ENCODE data around the gene LRP1B. TPM values are rescaled to one million over a fixed set of nuclear protein-coding genes. Genes with fewer than 3 reads are reported as not detected.
"Not testable (repeated sequence)": the region's sequence is repeated elsewhere in the genome, so short reads cannot be mapped to it uniquely, and the experiment has no call there.

Gene LRP1B
- total RNA-seq, 1 donor from 2014 or later = not detected

DNA sequence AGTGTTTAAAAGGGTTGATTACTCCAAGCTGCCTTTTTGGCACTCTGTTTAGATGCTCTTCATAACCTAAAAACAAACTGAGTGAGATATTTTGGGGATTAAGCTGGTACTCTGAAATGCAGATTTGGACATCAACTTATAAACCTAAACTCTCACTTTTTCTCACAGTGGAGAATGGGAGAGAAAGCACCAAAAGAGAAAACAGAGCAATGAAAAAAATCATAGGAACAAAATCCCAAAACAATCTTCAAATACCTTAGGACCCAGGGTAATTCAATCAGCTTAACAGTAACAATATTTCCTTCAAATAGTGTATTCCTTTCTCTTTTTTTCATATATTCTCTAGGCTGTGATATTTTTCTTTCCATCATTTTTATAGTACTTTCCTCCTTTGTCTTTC is 11.5 kb downstream of the LRP1B start:
- no peak for ATAC-seq
- intact Hi-C loops (cut with DNase I) = no loop called here

DNA sequence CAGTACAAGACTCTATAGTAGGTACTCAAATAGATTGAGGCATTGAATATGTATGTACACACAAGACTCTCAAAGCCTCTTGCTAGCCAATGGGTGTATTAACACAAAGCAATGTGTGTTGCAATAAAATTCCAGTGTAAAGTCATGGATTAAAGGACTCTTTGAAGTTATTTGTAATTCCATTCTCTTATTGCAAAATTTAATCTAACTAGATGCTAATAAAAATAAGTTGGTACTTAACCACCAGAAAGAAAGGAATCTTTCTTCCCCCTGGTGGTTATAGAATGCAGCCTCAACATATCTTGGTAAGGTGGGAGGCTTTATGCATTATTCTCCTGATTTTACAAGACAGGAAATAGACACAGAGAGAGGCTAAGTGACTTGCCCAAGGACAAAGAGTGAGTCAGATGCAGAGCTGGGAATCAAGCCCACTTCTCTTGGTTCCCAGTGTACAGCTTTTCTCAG is 18.0 kb downstream of the LRP1B start:
- intact Hi-C loops (cut with DNase I) = no loop called here
- no peak for ATAC-seq
- DNase-seq (ENCODE audit: missing footprints) = no peak

More for the DNA sequence above, 11.5 kb downstream of the LRP1B start:
- no peak for DNase-seq (ENCODE audit: missing footprints)

DNA sequence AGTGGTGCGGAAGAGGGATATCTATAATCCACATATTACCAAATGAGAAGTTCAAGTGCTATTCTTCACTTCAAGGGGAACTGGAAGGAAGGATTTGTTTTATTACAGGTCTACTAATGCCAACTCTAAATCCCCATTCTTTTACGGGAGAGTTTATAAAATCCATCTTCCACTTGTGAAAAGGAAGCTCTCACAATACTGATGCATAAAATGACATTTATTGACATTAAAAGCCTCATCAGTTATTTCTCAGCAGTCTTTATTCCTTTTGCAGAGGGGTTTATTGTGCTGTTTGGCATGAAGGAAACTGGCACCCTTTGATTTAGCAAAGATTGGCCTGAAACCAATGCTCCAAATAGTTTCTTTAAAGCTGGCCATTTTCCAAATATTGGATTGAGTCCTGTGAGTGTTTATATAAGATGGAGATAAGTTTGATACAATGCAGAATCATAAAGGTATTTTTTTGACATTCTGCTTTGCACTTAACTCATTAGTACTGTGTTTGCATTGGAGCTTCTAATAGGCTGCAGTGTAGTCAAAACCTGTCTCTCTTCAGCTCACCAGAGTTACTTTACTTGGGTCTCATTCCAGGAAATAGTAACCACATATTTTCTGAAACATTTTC is 26.6 kb downstream of the LRP1B start:
- DNase-seq (ENCODE audit: missing footprints) (no peak), ATAC-seq (no peak)
- intact Hi-C loops (cut with DNase I) = no loop called here

DNA sequence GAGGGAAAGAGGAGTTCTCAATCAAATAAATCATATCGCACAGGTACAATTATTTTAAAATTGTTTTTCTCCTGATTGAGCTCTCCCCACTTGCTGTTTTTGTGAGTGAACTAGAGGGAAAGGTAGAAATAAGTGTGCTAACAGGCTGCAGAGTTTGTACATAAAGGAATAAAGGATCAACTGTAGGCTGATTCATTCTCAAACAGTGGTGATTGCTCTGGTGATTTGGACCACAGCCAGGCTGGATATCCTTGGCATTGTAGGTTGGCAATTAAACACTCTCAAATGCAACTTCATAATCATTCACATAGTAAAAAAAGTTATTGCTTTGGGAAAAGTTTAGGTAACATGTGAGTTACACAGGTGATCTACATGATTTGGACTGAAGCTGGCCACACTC is 29.8 kb downstream of the LRP1B start:
- intact Hi-C loops (cut with DNase I) = no loop called here
- DNase-seq (ENCODE audit: missing footprints) = no peak

DNA sequence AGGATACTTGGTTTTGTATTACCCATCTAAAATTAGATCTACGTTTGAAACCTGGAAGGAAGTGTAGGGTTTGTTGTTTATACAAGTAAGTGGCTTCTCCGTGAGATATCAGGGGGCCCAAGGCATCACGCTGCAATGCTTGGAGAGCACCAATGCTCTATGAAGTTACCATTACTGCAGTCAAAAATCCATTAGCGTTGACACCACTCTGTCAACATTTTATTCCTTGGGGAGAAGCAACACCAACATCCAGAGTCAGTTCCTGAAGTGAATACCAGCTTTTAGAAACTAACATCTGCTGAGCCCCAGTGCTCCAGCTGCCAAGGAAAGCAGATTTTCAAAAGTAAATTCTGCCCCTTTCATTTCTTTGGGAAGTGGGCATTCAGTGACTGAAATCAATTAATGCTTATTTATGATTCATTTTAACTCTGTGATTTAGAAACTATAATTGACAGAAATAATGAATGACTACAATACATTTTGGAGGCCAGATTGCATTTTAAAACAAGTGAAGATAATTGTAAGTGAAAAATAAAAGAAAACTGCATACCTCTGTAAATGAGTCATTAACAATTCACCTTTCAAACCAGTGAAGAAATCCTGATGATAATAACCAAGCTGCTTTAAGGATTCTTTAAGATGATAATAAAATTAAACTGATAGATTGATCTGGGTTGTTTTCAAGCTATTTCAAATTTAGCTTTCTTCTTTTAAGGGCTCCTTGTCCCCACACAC is 30.5 kb downstream of the LRP1B start:
- no peak for DNase-seq (ENCODE audit: missing footprints)
- intact Hi-C loops (cut with DNase I) = no loop called here
- no peak for ATAC-seq

More for the DNA sequence above, 29.8 kb downstream of the LRP1B start:
- ATAC-seq = no peak

DNA sequence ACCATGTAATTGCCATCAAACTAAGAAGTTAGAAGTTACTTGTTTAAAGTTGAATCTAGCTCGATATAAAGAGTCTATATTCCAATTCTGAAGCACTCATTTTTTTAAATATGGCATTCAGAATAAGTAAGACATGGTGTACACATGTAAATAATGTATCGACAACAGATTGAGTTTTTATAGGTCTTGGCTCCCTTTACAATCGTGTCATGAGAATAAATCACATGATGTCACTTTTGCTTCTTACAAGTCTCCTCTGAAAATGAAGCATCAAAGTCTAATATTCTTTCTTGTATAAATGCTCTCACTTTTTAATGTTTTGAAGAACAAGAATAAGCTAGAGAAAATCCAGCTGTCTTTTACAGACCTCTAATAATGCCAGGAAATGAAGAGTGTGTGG is 33.1 kb downstream of the LRP1B start:
- no peak for ATAC-seq
- intact Hi-C loops (cut with DNase I) = no loop called here
- DNase-seq (ENCODE audit: missing footprints) = no peak

DNA sequence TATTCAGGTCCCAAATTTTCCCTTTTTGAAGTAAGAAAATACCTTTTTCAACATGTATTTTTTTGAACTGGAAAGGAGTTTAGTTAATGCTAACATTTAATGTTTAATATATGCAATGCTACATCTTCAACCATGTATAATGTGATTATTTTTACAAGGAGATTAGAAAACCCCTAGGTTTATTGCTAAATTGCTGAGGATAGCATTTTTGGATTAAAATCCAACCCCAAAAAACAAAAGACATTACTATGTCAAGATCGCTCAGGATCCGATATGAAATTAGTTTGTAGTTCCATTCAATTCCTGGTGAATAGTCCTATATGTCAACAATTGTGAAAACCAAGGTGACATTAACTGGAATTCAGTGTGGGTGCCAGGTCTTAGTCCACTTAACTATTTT is 35.2 kb downstream of the LRP1B start:
- ATAC-seq (no peak), DNase-seq (ENCODE audit: missing footprints) (no peak)

DNA sequence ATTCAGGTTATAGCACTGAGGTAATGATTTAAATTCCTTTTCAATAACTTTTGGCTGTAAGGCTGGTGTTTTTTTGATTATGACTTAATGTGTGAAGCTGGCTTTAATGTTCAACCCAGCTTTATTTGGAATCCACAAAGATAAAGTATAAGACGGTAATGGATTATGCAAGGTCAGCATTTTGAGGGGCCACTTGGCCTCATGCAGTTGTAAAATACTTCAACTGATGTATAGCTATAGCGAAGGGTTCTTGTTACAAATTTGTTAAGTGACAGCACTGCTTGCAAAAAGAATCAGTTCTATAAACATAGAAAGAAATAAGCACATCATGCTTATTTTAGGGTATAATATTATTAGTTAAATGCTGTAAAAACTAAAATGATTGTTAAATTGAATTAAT is 36.6 kb downstream of the LRP1B start:
- no peak for DNase-seq (ENCODE audit: missing footprints)

More for the DNA sequence above, 35.2 kb downstream of the LRP1B start:
- intact Hi-C loops (cut with DNase I) = no loop called here

DNA sequence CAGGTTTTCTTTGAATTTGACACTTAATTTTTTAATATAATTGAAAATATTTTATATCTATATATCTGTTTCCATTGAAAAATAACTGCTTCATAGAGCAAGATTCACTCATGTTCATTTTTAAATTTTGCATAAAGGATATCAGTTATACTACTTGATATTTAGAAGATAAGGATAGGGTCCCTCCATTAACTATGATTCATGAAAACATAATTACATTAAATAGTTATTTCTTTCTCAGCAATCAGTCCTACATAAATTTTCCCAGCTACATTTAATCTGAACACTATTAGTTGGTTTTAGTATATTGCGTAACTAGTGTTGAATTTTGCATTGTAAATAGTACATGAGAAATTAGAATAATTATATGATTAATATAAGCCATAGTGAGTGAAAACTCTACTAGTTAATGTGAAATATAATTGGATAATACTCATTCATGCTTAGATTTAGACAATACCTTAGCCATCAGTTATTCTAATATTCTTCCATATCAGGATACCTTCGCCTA is 42.7 kb downstream of the LRP1B start:
- no peak for DNase-seq (ENCODE audit: missing footprints)
- no peak for ATAC-seq
- intact Hi-C loops (cut with DNase I) = no loop called here

More for the DNA sequence above, 36.6 kb downstream of the LRP1B start:
- no peak for ATAC-seq
- intact Hi-C loops (cut with DNase I) = no loop called here

DNA sequence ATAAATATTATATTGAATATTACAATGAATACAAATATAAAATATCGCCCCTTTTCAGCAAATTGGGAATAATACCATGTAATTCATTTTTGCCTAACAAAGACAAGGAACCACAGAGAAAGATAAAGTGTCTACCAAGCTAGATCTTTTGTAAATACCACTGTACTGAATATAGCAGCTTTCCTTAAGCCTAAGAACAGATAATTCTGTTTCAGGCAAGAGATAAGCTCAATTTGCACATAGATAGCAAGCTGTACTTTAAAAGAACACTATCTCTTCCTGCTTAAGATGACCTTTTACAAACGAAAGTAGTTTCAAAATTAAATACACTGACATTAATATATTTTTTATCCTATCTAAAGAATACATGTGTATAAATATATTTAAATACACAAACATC is 43.2 kb downstream of the LRP1B start:
- ATAC-seq = not testable (repeated sequence)

DNA sequence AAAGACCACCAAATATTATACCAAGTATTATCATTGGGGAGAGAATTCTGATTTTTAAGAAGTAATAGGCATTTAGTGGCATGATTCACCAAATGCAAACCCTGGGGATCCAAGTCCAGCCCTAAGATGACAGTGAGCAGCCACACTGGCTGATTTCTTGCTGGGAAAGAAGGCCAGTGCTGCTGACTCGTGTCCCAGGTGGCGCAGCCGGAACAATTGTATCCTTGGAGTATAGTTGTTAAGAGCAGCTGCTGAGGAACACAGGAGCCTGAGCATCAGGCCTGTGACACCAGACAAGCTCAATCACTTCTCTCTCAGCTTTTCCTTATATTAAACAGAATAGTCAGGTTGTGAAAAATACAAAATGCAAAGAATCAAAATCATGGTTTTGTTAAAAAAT is 48.4 kb downstream of the LRP1B start:
- ATAC-seq = no peak
- intact Hi-C loops (cut with DNase I) = no loop called here
- DNase-seq (ENCODE audit: missing footprints) = no peak

More for the DNA sequence above, 43.2 kb downstream of the LRP1B start:
- intact Hi-C loops (cut with DNase I); DNase-seq (ENCODE audit: missing footprints): not testable (repeated sequence)

DNA sequence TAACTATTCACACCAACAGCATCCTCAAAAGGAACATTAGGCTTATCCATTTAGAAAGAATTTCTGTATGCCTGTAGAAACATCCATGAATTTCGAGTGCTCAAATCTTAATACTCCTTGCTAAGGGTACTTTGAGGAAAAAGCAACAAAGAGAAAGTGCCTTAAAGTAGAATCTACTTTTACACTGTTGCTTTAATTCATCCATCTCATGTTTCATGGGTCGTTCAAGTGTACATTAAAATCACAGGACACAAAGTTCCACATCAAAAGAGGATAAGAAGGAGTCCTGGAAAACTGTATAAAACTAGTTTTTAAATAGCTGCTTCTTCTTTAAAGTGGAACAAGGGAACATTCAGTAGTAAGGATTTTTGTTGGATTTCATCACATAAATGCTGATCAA is 54.5 kb downstream of the LRP1B start:
- intact Hi-C loops (cut with DNase I) = no loop called here
- ATAC-seq (no peak), DNase-seq (ENCODE audit: missing footprints) (no peak)

DNA sequence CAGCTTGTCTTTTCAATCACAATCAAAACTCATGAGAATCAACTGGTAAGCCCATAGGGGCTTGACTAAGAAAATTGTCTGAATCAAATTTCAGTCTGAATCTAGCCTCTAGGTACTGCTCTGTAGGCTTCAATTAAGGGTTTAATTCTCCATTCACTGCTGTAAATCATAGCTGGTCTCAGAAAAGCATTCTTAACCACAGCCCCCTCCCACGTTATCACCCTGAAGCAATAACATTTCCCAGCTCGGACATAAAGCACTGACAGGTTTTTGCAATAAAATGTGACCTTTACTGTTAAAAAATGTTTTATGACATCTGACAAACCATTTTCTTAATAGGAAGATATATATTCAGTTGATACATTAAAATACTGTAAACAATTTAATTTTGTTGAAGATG is 55.0 kb downstream of the LRP1B start:
- intact Hi-C loops (cut with DNase I) = no loop called here
- ATAC-seq = no peak
- no peak for DNase-seq (ENCODE audit: missing footprints)

DNA sequence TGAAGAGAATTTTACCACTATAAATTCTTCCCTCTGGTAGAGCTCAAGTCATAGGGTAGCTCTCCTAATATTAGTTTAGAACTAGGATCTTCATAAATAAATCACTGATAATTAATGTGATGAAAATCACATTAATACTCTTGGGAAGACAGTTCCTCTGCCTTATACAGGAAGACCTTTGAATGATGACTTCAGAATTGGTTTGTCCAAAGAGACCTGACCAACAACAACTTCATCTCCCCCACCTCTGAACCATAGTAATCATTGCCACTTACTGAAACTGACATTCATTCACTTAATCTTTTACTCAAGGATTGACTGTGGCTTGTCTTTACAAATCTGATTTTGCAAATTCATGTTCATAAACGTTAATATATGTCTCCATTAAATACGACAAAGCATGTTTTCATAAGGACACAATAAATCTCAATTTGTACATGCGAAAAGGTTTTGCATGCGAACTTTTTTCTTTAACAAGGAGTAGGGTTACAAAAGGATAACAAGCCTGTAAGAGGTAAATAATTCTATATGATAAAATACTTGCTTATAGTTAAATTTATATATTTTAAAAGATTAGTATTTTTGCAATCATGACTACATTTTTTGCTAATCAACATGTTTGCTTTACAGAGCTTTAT is 61.4 kb downstream of the LRP1B start:
- ATAC-seq (no peak), DNase-seq (ENCODE audit: missing footprints) (no peak)
- intact Hi-C loops (cut with DNase I) = no loop called here

DNA sequence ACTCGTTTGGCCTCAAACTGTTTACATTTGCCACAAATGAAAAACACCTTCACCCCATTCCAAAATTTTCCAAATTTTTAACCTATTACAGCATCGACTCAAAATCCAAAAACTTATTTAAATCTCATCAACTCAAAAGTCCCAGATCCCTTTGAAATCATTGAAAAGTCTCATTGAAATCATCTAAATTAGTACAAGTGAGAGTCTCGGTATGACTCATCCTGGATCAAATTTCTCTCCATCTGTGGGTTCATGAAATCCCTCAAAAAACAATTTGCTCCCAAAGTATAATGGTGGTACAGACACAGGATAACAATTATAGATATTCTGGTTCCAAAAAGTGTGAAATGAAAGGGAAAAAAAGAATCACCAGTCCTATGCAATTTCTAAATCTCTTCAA is 65.1 kb downstream of the LRP1B start:
- no peak for DNase-seq (ENCODE audit: missing footprints)
- no peak for ATAC-seq
- intact Hi-C loops (cut with DNase I) = no loop called here

DNA sequence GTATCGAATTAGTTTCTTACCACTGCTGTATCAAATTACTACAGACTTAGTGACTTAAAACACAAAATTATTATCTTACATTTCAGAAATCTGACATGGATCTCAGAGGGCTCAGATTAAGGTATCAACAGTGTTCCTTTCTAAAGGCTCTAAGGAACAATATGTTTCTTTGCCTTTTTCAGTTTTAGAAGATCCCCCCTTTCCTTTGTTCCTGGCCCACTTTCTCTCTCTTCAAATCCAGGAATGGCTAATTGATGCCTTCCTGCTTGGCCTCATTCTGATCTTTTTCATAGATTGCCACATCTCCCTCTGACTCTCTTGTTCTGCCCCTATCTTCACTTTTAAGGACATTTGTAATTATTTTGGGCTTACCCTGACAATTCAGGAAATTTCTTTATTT is 65.7 kb downstream of the LRP1B start:
- intact Hi-C loops (cut with DNase I) = no loop called here
- no peak for DNase-seq (ENCODE audit: missing footprints)
- ATAC-seq = no peak

DNA sequence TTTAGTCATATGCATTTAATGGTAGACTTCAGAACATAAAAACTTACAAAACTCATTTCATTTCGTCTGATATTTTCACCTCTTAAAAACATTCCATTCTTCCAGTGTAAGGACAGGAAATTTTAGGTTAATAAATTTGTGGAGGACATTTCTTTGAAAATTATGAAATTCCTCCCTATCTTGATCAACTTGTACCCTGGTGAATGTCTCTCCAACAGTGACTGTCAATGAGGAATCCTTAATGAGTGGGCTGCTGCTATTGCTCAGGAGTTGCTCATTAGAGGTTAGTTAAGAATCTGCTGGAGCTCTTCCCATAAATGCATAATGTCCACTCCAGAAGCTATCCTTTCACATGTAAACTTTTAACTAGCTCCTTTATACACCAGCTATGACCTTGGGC is 69.1 kb downstream of the LRP1B start:
- DNase-seq (ENCODE audit: missing footprints) = no peak
- no peak for ATAC-seq
- intact Hi-C loops (cut with DNase I) = no loop called here

DNA sequence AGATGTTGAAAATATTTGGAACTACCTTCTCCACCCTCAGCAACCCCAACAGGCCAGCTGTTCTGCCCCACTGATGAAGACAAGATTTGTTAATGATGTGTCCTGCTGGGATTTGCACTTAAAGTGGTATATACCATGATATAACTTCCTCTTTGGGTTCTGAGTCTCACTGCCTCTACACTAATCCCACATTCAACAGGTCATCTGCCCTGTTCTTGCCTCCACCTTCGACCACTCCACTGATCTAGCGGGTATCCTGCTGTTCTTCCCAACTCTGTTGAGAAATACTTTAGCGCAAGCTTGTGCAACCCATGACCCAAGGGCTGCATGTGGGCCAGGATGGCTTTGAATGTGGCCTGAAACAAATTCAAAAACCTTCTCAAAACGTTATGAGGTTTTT is 72.7 kb downstream of the LRP1B start:
- DNase-seq (ENCODE audit: missing footprints) (no peak), ATAC-seq (no peak)
- intact Hi-C loops (cut with DNase I) = no loop called here

DNA sequence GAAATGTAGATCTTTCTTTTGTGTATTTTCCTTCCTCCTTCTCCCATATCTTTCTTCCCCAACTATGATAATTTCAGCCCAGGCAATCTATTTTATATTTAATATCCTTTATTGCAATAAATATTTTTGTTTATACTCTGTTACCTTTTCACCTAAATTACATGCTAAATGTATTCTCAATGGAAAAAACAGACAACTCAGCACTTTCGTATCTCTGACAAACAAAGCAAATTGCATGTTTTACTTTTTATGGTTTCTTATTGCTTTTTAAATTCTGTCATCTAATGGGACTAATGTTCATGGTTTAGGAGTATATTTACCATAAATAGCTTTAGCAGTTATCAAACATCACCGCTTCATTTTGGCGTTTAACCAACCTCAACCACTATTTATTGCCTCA is 74.0 kb downstream of the LRP1B start:
- ATAC-seq (no peak), DNase-seq (ENCODE audit: missing footprints) (no peak)
- intact Hi-C loops (cut with DNase I) = no loop called here
